NB4 (cell line): ENCODE measurements around the gene USP21.

Experiments
- CTCF ChIP-seq: IDR thresholded peaks from one replicate; pipeline ENCODE4 v1.5.1; 2012; ENCODE audit warnings: low read depth, low read length
- POLR2A ChIP-seq: IDR thresholded peaks from 2 replicates; pipeline ENCODE4 v1.6.1; 2011; ENCODE audit warnings: mild to moderate bottlenecking; ENCODE audit not compliant: insufficient read length; ENCODE audit errors: extremely low read depth
- TF ChIP-seq, protein P1 (sequence below): IDR thresholded peaks from 2 replicates; pipeline ENCODE4 v1.6.1; 2011; ENCODE audit warnings: low read depth, low read length

GRCh38 chr1:161173711-161174110 is 14.4 kb downstream of the USP21 start:
- TF ChIP-seq CTCF: no peak
- no peak for TF ChIP-seq POLR2A
- TF ChIP-seq, protein P1, sequence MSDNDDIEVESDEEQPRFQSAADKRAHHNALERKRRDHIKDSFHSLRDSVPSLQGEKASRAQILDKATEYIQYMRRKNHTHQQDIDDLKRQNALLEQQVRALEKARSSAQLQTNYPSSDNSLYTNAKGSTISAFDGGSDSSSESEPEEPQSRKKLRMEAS: no peak
